ENCODE results near the gene ARHGAP10. TPM values are rescaled to one million over a fixed set of nuclear protein-coding genes. Genes with fewer than 3 reads are reported as not detected.

Gene ARHGAP10
- total RNA-seq, 1 donor from 2014 or later: 4.6 TPM

- no peak for DNase-seq (ENCODE audit: low spot score)
- no peak for TF ChIP-seq CTCF (IDR thresholded peaks at IDR 0.05; ENCODE audit: unreplicated experiment)
- Mint-ChIP-seq H3K4me1 (ENCODE audit: unreplicated experiment) (no peaks in the 10 kb centered on the region), H3K27me3 (ENCODE audit: unreplicated experiment) (peaks cover 2% of the 10 kb centered on the region), H3K36me3 (ENCODE audit: low read depth, unreplicated experiment) (no peaks in the 10 kb centered on the region), H3K9me3 (ENCODE audit: unreplicated experiment) (no peaks in the 10 kb centered on the region), H3K27ac (ENCODE audit: unreplicated experiment) (no peak overlapping the region), H3K4me3 (ENCODE audit: unreplicated experiment) (no peak overlapping the region)
Observed at GRCh38 chr4:147950841-147951240, 219.0 kb downstream of the ARHGAP10 start.

- TF ChIP-seq CTCF (IDR thresholded peaks at IDR 0.05; ENCODE audit: unreplicated experiment): no peak
- Mint-ChIP-seq H3K27me3 (ENCODE audit: unreplicated experiment) (peaks cover 2% of the 10 kb centered on the region), H3K4me3 (ENCODE audit: unreplicated experiment) (no peak overlapping the region), H3K27ac (ENCODE audit: unreplicated experiment) (no peak overlapping the region), H3K4me1 (ENCODE audit: unreplicated experiment) (peaks cover 14% of the 10 kb centered on the region), H3K9me3 (ENCODE audit: unreplicated experiment) (no peaks in the 10 kb centered on the region), H3K36me3 (ENCODE audit: low read depth, unreplicated experiment) (no peaks in the 10 kb centered on the region)
- DNase-seq (ENCODE audit: low spot score): no peak
Observed at GRCh38 chr4:147954850-147955249, 223.0 kb downstream of the ARHGAP10 start.

DNA sequence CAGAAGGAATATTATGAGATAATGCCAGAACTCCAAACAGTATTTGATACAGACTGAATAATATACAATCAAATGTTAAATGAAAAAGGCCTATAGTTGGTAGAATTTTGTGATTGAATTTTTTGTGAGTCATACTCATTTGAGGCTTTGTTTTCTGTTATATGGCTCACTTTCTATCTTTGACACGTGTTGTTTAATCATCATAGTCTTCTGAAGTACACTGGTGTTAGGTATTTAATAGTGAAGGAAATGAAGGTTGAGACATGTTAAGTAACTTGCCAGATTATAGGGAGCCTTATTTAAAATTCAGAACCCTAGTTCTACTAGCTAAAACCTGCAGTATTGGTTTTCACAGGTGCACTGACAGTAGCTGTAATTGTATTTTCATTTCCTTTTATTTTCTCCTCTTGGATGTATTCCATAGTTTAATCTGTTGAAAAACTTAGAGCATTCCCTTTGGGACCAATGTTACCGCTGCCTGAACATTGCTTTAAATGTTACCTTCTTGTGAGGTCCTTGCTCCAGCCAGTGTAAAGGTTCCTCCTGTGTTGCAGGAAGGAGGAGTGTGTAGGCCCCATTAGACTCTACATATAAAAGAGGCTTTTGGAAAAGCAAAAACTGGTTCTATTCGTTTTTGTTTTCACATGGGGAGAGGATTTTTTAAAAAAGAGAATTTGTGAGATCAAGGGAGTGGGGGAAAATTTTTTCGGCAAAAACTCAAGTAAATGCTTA, 224.1 kb downstream of the ARHGAP10 start:
- H3K4me1 Mint-ChIP-seq (ENCODE audit: unreplicated experiment): peaks cover 14% of the 10 kb centered on the region
- no peak for TF ChIP-seq CTCF (IDR thresholded peaks at IDR 0.05; ENCODE audit: unreplicated experiment)
- H3K36me3 Mint-ChIP-seq (ENCODE audit: low read depth, unreplicated experiment): no peaks in the 10 kb centered on the region
- peaks cover 2% of the 10 kb centered on the region for H3K27me3 Mint-ChIP-seq (ENCODE audit: unreplicated experiment)
- no peak overlapping the region for H3K27ac Mint-ChIP-seq (ENCODE audit: unreplicated experiment)
- no peak for DNase-seq (ENCODE audit: low spot score)
- no peak overlapping the region for H3K4me3 Mint-ChIP-seq (ENCODE audit: unreplicated experiment)
- no peaks in the 10 kb centered on the region for H3K9me3 Mint-ChIP-seq (ENCODE audit: unreplicated experiment)

DNA sequence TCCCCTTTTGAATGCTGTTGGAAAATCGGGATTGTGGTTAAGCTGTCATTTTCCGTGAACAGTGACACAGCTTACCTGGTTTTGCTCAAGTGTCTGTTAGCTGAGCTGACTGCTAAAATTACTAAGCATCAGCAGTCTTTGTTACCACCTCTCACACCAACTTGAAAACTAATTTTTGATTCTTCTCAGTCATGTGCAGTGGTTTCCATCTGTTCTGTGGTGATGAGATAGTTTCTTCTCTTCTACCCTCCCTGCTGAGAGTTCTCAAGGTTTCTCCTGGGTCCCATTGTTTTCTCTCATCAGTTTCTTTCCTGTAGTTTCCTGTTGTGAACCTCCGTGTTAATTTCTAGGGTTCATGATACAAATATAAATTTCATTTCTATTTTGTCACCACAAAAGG, 225.6 kb downstream of the ARHGAP10 start:
- no peaks in the 10 kb centered on the region for H3K9me3 Mint-ChIP-seq (ENCODE audit: unreplicated experiment)
- no peaks in the 10 kb centered on the region for H3K36me3 Mint-ChIP-seq (ENCODE audit: low read depth, unreplicated experiment)

More for the DNA sequence above, 225.6 kb downstream of the ARHGAP10 start:
- DNase-seq (ENCODE audit: low spot score): no peak
- peaks cover 14% of the 10 kb centered on the region for H3K4me1 Mint-ChIP-seq (ENCODE audit: unreplicated experiment)
- no peak for TF ChIP-seq CTCF (IDR thresholded peaks at IDR 0.05; ENCODE audit: unreplicated experiment)
- H3K4me3 Mint-ChIP-seq (ENCODE audit: unreplicated experiment): no peak overlapping the region
- no peaks in the 10 kb centered on the region for H3K27me3 Mint-ChIP-seq (ENCODE audit: unreplicated experiment)
- H3K27ac Mint-ChIP-seq (ENCODE audit: unreplicated experiment): no peak overlapping the region

Data from endothelial cell (in vitro differentiated cells).